ENCODE measurements around the gene NAT8L.

NAT8L gene

GRCh38 chr4:2076908-2077536, 17.9 kb downstream of the NAT8L start:
- Histone ChIP-seq H3K4me2 (ENCODE audit: low read length) (no peak overlapping the region), H2BK5ac (ENCODE audit: low read length) (no peak overlapping the region), H3K4ac (ENCODE audit: low read depth, low read length) (no peak overlapping the region), H2BK15ac (replicated peaks; ENCODE audit: low read depth) (no peak overlapping the region), H3K27ac (ENCODE audit: low read depth, low read length) (no peak overlapping the region), H3K36me3 (ENCODE audit: control insufficient read depth, insufficient read depth, low read length) (no peaks in the 10 kb centered on the region), H3K18ac (ENCODE audit: low read length) (no peak overlapping the region), H3K56ac (ENCODE audit: low read length) (no peak overlapping the region), H2BK120ac (ENCODE audit: low read depth, low read length) (no peak overlapping the region), H3K9ac (ENCODE audit: low read length) (no peak overlapping the region), H3K27me3 (ENCODE audit: insufficient read depth, low read length, poor library complexity) (no peaks in the 10 kb centered on the region), H4K8ac (ENCODE audit: low read depth, low read length) (no peak overlapping the region), H3K4me3 (ENCODE audit: low read length) (no peak overlapping the region), H3K4me1 (ENCODE audit: control insufficient read depth, low read depth, low read length) (no peaks in the 10 kb centered on the region), H4K5ac (ENCODE audit: low read length) (no peak overlapping the region), H2AK5ac (ENCODE audit: low read length) (no peak overlapping the region), H3K23ac (ENCODE audit: low read length) (no peak overlapping the region), H3K79me1 (ENCODE audit: low read length) (no peaks in the 10 kb centered on the region), H3K79me2 (ENCODE audit: control insufficient read depth, insufficient read depth, low read length) (no peaks in the 10 kb centered on the region)
- whole genome bisulfite sequencing (ENCODE audit: extremely low coverage, insufficient coverage, low lambda C conversion rate), result no CpG with 5 or more reads among the region's 9 CpGs
- no peak for DNase-seq

- Histone ChIP-seq H4K5ac (ENCODE audit: low read length) (no peak overlapping the region), H3K18ac (ENCODE audit: low read length) (no peak overlapping the region), H3K4me3 (ENCODE audit: low read length) (no peak overlapping the region), H3K36me3 (ENCODE audit: control insufficient read depth, insufficient read depth, low read length) (no peaks in the 10 kb centered on the region), H3K9ac (ENCODE audit: low read length) (no peak overlapping the region), H2BK5ac (ENCODE audit: low read length) (no peak overlapping the region), H2AK5ac (ENCODE audit: low read length) (no peak overlapping the region), H3K79me2 (ENCODE audit: control insufficient read depth, insufficient read depth, low read length) (no peaks in the 10 kb centered on the region), H3K56ac (ENCODE audit: low read length) (no peak overlapping the region), H3K4me2 (ENCODE audit: low read length) (no peak overlapping the region), H3K4ac (ENCODE audit: low read depth, low read length) (no peak overlapping the region), H2BK120ac (ENCODE audit: low read depth, low read length) (no peak overlapping the region), H3K79me1 (ENCODE audit: low read length) (no peaks in the 10 kb centered on the region), H4K8ac (ENCODE audit: low read depth, low read length) (no peak overlapping the region), H3K23ac (ENCODE audit: low read length) (no peak overlapping the region), H3K27ac (ENCODE audit: low read depth, low read length) (no peak overlapping the region), H3K27me3 (ENCODE audit: insufficient read depth, low read length, poor library complexity) (no peaks in the 10 kb centered on the region), H2BK15ac (replicated peaks; ENCODE audit: low read depth) (no peak overlapping the region), H3K4me1 (ENCODE audit: control insufficient read depth, low read depth, low read length) (no peaks in the 10 kb centered on the region)
- no peak for DNase-seq
- no CpG with 5 or more reads among the region's 17 CpGs for WGBS (ENCODE audit: extremely low coverage, insufficient coverage, low lambda C conversion rate)
Measured at GRCh38 chr4:2077537-2078460, 18.7 kb downstream of the NAT8L start.

GRCh38 chr4:2078584-2078983, 19.5 kb downstream of the NAT8L start:
- no peaks in the 10 kb centered on the region for H3K27me3 ChIP-seq (ENCODE audit: insufficient read depth, low read length, poor library complexity)
- H2BK15ac ChIP-seq (replicated peaks; ENCODE audit: low read depth), result no peak overlapping the region
- H4K8ac ChIP-seq (ENCODE audit: low read depth, low read length), result no peak overlapping the region
- H3K56ac ChIP-seq (ENCODE audit: low read length), result no peak overlapping the region
- H2AK5ac ChIP-seq (ENCODE audit: low read length), result no peak overlapping the region
- H3K9ac ChIP-seq (ENCODE audit: low read length), result no peak overlapping the region
- H3K18ac ChIP-seq (ENCODE audit: low read length), result no peak overlapping the region
- no peak overlapping the region for H2BK120ac ChIP-seq (ENCODE audit: low read depth, low read length)
- no peak overlapping the region for H4K5ac ChIP-seq (ENCODE audit: low read length)
- H3K4me1 ChIP-seq (ENCODE audit: control insufficient read depth, low read depth, low read length), result no peaks in the 10 kb centered on the region
- H3K27ac ChIP-seq (ENCODE audit: low read depth, low read length), result no peak overlapping the region
- peak overlapping the region; percentile 80 for H3K23ac ChIP-seq (ENCODE audit: low read length)
- H3K4me3 ChIP-seq (ENCODE audit: low read length), result no peak overlapping the region
- DNase-seq, result no peak
- H3K36me3 ChIP-seq (ENCODE audit: control insufficient read depth, insufficient read depth, low read length), result no peaks in the 10 kb centered on the region
- no peak overlapping the region for H2BK5ac ChIP-seq (ENCODE audit: low read length)
- no peaks in the 10 kb centered on the region for H3K79me2 ChIP-seq (ENCODE audit: control insufficient read depth, insufficient read depth, low read length)
- WGBS (ENCODE audit: extremely low coverage, insufficient coverage, low lambda C conversion rate), result no CpG with 5 or more reads among the region's 9 CpGs
- no peaks in the 10 kb centered on the region for H3K79me1 ChIP-seq (ENCODE audit: low read length)
- H3K4ac ChIP-seq (ENCODE audit: low read depth, low read length), result no peak overlapping the region
- H3K4me2 ChIP-seq (ENCODE audit: low read length), result no peak overlapping the region

- H3K4me1 ChIP-seq (ENCODE audit: control insufficient read depth, low read depth, low read length), result no peaks in the 10 kb centered on the region
- H3K4me2 ChIP-seq (ENCODE audit: low read length), result no peak overlapping the region
- H2AK5ac ChIP-seq (ENCODE audit: low read length), result no peak overlapping the region
- H2BK5ac ChIP-seq (ENCODE audit: low read length), result no peak overlapping the region
- DNase-seq, result no peak
- H3K27ac ChIP-seq (ENCODE audit: low read depth, low read length), result no peak overlapping the region
- H3K27me3 ChIP-seq (ENCODE audit: insufficient read depth, low read length, poor library complexity), result no peaks in the 10 kb centered on the region
- no peaks in the 10 kb centered on the region for H3K36me3 ChIP-seq (ENCODE audit: control insufficient read depth, insufficient read depth, low read length)
- H3K18ac ChIP-seq (ENCODE audit: low read length), result no peak overlapping the region
- no peak overlapping the region for H3K23ac ChIP-seq (ENCODE audit: low read length)
- H4K5ac ChIP-seq (ENCODE audit: low read length), result no peak overlapping the region
- H3K4me3 ChIP-seq (ENCODE audit: low read length), result no peak overlapping the region
- H3K79me1 ChIP-seq (ENCODE audit: low read length), result no peaks in the 10 kb centered on the region
- H3K4ac ChIP-seq (ENCODE audit: low read depth, low read length), result no peak overlapping the region
- H2BK120ac ChIP-seq (ENCODE audit: low read depth, low read length), result no peak overlapping the region
- no peak overlapping the region for H4K8ac ChIP-seq (ENCODE audit: low read depth, low read length)
- H3K56ac ChIP-seq (ENCODE audit: low read length), result no peak overlapping the region
- no peak overlapping the region for H2BK15ac ChIP-seq (replicated peaks; ENCODE audit: low read depth)
- no peak overlapping the region for H3K9ac ChIP-seq (ENCODE audit: low read length)
- no CpG with 5 or more reads among the region's 5 CpGs for WGBS (ENCODE audit: extremely low coverage, insufficient coverage, low lambda C conversion rate)
- no peaks in the 10 kb centered on the region for H3K79me2 ChIP-seq (ENCODE audit: control insufficient read depth, insufficient read depth, low read length)
Measured at GRCh38 chr4:2079006-2079405, 19.9 kb downstream of the NAT8L start.

GRCh38 chr4:2079926-2080325, 20.8 kb downstream of the NAT8L start:
- no CpG with 5 or more reads among the region's 9 CpGs for WGBS (ENCODE audit: extremely low coverage, insufficient coverage, low lambda C conversion rate)
- no peak overlapping the region for H3K4ac ChIP-seq (ENCODE audit: low read depth, low read length)
- H2BK120ac ChIP-seq (ENCODE audit: low read depth, low read length), result no peak overlapping the region
- no peaks in the 10 kb centered on the region for H3K4me1 ChIP-seq (ENCODE audit: control insufficient read depth, low read depth, low read length)
- H3K18ac ChIP-seq (ENCODE audit: low read length), result no peak overlapping the region
- no peaks in the 10 kb centered on the region for H3K36me3 ChIP-seq (ENCODE audit: control insufficient read depth, insufficient read depth, low read length)
- no peak overlapping the region for H3K9ac ChIP-seq (ENCODE audit: low read length)
- no peak overlapping the region for H3K4me2 ChIP-seq (ENCODE audit: low read length)
- H3K27ac ChIP-seq (ENCODE audit: low read depth, low read length), result no peak overlapping the region
- no peak overlapping the region for H3K23ac ChIP-seq (ENCODE audit: low read length)
- no peak overlapping the region for H2BK15ac ChIP-seq (replicated peaks; ENCODE audit: low read depth)
- H2BK5ac ChIP-seq (ENCODE audit: low read length), result no peak overlapping the region
- H3K4me3 ChIP-seq (ENCODE audit: low read length), result no peak overlapping the region
- no peak for DNase-seq
- no peak overlapping the region for H4K5ac ChIP-seq (ENCODE audit: low read length)
- H2AK5ac ChIP-seq (ENCODE audit: low read length), result no peak overlapping the region
- H3K79me2 ChIP-seq (ENCODE audit: control insufficient read depth, insufficient read depth, low read length), result no peaks in the 10 kb centered on the region
- no peaks in the 10 kb centered on the region for H3K27me3 ChIP-seq (ENCODE audit: insufficient read depth, low read length, poor library complexity)
- no peak overlapping the region for H3K56ac ChIP-seq (ENCODE audit: low read length)
- no peak overlapping the region for H4K8ac ChIP-seq (ENCODE audit: low read depth, low read length)
- no peaks in the 10 kb centered on the region for H3K79me1 ChIP-seq (ENCODE audit: low read length)
